Sigmoid colon (tissue), 4 donors: ENCODE data around the gene SMC4.

Experiments used
- POLR2A ChIP-seq, 2 donors: fragments of 450-650 bp; IDR thresholded peaks; one replicate each; pipeline ENCODE4 v1.6.1; 2016; ENCODE audit warnings: antibody characterized with exemption in 2 of 2, mild to moderate bottlenecking in 2 of 2, moderate library complexity in 2 of 2
- POLR2AphosphoS5 ChIP-seq, 4 donors: sonication (generic); formaldehyde crosslinking; IDR thresholded peaks; one replicate each; pipeline ENCODE4 v1.6.1; 2017; ENCODE audit warnings: antibody characterized with exemption in 4 of 4
- TF ChIP-seq, protein P1 (sequence below), 4 experiments: fragments of 450-650 bp in 3 of 4; fragments of 200-600 bp in 1 of 4; IDR thresholded peaks; one replicate each; pipeline ENCODE4 v1.5.1; 2016 to 2019; ENCODE audit warnings: antibody characterized with exemption in 4 of 4, mild to moderate bottlenecking in 3 of 4, moderate library complexity in 2 of 4

DNA sequence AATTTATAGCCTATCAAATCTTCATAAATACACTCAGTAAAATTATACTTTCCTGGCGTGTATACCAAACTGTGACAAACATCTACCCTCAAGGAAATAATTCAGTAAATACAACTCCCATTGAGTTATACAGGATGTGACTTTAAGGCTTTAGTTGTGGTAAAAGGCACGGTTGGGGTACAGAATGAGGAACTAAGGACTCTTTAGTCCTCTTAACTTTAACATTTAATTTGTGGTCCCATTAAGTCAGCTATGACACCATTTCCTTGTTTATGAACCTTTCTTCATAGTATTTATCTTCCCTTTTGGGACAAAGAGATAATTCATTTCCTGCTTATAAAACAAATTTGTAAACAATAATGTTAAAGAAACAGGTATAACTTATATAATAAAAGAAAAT is 30.6 kb upstream of the SMC4 start:
- TF ChIP-seq, protein P1, sequence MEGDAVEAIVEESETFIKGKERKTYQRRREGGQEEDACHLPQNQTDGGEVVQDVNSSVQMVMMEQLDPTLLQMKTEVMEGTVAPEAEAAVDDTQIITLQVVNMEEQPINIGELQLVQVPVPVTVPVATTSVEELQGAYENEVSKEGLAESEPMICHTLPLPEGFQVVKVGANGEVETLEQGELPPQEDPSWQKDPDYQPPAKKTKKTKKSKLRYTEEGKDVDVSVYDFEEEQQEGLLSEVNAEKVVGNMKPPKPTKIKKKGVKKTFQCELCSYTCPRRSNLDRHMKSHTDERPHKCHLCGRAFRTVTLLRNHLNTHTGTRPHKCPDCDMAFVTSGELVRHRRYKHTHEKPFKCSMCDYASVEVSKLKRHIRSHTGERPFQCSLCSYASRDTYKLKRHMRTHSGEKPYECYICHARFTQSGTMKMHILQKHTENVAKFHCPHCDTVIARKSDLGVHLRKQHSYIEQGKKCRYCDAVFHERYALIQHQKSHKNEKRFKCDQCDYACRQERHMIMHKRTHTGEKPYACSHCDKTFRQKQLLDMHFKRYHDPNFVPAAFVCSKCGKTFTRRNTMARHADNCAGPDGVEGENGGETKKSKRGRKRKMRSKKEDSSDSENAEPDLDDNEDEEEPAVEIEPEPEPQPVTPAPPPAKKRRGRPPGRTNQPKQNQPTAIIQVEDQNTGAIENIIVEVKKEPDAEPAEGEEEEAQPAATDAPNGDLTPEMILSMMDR (IDR thresholded peaks at IDR 0.05), result no peak
- TF ChIP-seq POLR2A (IDR thresholded peaks at IDR 0.05), result no peak
- TF ChIP-seq POLR2AphosphoS5 (IDR thresholded peaks at IDR 0.05), result no peak
